HG03571 (cell line): Measurements from ENCODE around the gene TH.

Experiments used
- ATAC-seq: cut with Tn5 transposase; IDR thresholded peaks from one replicate; pipeline ENCODE4 v1.9.1; 2021; ENCODE audit not compliant: unreplicated experiment

TH gene

DNA sequence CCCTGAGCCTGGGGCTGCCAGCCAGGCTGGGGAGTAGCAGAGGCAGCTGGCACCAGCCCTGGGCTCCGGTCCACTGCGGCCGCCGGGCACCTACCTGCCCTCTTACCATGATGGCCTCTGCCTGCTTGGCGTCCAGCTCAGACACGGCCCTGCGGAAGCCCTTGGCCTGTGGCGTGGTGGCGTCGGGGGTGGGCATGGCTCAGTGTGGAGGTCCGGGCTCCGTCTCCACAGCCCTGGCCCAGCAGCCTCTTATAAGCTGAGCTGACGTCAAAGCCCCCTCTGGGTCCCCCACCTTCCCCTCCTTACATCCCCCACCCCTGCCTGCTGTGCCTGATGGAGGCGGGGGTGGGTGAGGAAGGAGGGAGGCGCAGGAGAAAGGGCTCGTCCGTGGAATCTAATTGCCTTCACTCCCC is at the start of gene TH:
TH (minus strand) TSS at position 225 of the 413 bp plus-strand sequence; CDS start at position 196, 29 bp downstream.
- ATAC-seq = no peak

DNA sequence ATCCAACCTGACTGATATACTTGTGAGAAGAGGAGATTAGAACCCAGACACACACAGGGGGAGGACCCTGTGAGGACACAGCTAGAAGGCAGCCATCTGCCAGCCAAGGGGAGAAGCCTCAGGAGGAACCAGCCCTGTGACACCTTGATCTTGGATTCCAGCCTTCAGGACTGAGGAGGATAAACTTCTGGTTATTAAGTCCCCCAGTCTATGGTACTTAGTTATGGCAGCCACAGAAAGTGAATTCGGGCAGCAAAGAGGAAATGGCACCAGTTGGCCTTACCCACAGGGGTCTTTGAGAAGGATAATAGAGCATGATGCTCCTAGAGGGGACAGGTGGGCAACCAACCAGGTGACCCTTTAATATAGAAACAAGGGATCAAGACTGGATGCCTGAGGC is 49.4 kb upstream of the TH start:
- no peak for ATAC-seq

DNA sequence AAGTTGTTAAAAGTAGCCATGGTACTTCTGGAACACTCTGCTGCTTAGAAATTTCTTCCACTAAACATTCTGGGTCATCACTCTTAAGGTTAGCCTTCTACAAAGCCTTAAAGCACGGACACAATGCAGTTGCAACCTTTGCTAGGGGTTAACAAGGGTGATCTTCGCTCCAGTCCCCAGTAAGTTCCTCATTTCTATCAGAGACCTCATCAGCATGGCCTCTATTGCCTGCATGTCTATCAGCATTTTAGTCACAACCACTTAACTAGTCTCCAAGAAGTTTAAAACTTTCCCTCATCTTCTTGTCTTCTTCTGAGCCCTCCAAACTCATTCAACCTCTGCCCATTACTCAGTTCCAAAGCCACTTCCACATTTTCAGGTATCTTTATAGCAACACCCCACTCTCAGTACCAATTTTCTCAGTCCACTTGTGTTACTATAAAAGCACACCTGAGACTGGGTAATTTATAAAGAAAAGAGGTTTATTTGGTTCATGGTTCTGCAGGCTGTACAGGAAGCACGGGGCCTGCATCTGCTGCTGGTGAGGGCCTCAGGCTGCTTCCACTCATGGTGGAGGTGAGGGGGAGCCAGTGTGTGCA is 48.7 kb upstream of the TH start:
- no peak for ATAC-seq

DNA sequence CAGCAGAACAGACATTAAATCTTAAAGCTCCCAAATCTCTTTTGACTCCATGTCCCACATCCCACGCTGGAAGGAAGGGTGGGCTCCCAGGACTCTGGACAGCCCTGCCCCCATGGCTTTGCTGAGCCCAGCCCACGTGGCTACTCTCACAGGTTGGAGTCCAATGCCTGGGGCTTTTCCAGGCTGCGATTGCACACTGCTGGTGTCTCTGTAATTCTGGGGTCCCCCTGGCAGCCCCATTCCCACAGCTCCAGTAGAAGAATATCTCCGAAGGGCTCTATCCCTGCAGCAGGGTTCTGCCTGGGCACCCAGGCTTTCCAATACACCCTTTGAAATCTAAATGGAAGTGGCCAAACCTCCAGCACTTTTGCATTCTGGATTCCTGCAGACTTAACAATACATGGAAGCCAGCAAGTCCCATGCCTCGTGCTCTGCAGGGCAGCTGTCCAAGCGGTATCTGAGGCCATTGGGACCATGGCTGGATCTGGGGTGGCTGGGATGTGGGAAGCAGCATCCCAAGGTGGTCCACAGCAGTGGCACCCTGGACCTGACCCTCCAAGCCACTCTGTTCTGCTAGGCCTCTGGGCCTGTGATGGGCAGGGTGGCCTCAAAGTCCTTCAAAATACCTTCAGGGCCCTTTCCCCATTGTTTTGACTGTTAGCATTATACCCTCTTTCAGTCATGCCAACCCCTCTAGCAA is 47.9 kb upstream of the TH start:
- ATAC-seq = no peak

DNA sequence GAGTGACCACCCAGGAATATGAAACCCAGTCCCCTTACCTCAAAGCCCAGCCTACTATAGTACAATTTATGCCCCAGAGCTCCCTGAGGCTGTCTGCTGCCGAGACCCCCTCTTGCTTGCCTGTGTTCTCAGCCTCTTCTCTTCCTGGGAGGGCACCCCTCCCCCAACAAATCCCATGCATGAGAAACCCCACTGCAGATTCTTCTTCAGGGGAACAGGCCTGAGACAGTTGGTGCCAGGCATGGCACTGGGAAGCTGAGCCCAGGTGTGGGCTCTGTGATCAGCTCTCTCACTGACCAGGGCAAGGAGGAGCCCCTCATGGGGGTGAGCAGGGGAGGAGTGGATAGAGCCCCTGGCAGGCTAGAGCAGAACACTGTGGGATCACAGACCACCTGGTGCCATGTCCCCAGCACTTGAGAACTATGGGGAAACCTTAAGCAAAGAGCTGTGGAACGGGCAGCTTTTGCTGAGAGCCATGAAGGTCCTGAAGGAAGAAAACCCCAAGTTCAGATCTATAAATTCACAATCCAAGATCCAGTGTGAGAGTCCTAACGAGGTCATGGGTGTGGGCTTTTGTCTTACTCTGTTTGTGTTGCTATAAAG is 46.5 kb upstream of the TH start:
- no peak for ATAC-seq

DNA sequence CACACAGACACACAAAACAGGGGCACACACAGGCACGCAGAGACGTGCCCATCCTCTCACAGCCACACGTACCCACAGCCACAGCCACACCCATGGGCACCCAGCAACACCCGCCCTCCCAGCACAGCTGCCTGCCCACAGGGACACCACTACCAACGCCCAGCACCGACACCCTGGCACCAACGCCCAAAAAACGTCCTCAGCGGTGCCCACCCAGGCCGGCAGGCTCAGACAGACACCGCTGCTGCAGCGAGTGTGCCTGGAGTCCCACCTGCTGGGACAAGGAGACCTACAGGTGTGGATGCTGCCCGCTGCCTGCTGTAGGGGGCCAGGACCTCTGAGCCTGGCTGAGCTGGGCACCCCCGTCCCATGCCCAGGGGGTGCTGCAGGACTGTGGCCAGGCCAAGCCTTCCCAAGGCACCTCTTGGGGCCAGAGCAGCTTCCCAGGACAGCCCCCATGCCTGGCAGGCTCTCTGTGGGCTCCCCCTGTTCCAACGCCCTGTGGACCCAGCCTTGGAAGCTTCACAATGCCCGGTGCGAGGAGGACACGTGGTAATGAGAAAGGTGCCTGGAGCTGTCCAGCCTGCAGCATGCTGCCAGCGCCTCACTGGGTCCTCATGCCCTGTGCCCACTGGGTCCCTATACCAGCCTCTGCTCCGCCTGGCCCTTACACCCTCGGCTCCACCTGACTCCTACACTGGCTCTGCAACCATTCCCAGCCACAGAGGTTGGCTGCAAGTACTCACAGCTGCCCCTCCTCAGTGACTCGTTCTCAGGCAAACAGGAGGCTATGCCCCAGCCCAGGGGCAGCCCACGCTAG is 45.8 kb upstream of the TH start:
- ATAC-seq = no peak

DNA sequence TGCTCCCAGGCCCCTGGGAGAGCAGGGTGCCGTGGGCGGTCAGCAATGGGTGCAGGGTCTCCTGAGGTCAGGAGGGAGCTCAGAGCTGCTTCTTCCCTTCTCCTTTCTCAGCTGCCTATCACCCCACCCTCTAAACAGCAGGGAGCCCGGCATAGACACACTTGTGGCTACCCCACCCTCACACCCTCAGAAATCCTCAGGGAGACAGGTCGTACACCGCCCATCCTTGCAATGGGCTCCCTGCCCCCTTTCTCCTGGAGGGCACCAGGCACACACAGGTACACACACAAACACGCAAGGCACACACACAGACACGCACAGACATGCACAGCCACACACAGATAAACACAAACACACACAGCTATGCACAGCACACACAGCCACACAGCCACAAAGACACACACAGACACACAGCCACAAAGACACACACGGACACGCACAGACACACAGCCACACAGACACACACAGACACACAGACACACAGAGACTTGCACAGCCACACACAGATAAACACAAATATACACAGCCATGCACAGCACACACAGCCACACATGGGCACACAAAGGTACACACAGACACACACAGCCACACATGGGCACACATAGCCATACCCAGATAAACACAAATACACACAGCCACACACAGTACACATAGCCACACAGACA is 44.9 kb upstream of the TH start:
- no peak for ATAC-seq

DNA sequence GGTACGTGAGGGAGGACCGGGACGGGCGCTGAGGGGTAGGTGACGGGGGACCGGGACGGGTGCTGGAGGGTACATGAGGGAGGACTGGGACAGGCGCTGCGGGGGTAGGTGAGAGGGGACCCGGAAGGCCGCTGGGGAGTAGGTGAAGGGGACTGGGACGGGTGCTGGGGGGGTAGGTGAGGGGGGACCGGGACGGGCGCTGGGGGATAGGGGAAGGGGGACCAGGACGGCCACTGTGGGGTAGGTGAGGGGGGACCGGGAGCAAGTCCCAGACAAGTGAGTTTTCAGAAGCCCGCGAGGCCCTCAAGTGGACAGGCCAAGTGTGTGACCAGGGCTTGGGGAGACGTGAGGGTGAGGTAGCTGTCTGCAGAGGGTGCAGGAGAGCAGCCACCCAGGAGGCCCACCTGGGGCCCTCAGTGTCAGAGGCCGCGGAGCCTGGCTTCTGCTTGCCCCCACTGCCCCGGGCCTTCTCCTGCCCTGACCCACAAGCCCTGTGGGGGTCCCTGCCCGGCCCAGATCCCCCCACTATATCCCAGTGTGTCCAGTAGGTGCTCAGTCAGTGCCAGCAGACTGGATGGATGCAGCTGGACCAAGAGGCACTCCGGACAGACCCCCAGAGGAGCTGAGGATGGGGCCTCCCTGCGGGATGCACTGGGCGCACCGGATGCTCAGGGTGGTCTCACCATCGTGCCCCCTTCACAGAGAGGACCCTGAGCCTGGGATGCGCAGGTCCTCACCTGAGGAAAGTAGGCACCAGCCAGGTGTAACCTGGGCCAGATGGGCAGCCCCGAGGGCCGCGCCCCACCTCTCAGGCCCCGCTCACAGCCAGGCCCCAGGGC is 44.2 kb upstream of the TH start:
- ATAC-seq = no peak

DNA sequence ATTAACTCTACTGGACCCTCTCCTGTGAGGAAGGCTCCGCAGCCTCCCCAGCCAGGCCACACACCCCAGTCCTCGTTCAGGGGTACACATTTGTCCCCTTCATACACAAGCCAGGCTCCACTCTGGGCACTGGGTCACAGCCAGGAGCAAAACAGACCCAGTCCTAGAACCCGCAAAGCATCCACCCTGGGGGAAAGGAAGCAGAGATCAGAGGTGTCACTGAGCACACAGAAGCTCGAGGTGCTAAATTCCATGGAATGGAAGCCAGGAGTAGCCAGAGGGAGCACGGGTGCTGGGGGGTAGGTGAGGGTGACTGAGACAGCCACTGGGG is 43.6 kb upstream of the TH start:
- no peak for ATAC-seq

DNA sequence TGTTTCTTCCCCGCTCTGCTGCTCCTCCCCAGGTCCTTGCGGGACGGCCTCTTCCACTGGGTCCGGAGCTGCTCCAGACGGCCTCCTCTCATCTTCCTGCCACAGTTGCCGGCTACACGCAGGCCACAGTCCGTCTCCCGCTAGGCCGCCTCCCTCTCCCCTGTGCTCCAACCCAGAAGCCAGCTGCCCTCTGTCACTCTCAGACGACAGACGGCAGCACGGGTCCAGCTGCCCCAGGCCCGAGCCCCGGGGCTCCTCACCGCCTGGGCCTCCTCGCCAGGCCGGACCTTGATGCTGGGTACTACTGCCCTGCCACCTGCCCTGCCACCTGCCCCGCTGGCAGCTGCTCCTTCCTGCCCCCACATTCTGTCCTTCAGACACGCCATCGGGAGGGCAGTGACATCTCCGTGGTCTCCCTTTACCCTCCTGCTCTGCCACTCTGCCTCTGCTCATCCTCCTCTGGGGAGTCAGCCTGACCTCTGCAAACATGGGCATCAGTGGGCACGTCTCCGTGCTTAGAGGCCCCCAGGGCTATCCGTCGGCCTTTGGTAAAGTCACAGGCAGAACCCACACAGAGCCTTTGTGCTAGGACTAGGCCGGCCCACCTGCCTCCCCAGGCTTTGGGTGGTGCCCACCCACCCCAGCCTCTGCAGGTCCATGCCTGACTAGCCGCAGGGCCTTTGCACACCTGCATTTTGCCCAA is 43.1 kb upstream of the TH start:
- no peak for ATAC-seq

DNA sequence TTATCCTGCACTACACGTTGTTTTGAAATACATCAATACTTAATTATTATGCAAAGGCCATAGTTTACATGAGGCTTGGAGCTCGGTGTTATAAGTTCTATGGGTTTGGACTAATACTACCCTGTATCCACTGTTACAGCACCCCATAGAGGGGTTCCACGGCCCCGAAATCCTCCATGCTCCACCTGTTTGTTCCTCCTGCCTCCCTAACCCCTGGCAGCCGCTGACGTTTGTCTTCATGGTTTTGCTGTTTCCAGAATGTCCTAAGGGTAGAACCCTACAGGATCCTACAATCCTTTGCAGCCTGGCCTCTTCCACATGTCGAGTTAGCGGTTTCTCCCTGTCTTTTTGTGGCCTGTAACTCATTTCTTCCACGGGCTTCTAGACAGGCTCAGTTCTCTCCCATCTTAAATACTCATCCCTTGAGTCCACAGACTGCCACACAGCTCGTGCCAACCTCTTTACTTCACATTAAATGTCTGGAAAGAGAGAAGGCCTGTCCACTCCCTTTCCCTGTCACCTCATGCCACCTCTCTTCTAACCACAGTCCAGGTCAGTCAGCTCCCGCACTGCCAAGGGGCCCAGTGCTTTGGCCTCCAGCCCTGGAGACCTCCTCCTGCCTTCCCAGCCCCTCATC is 42.4 kb upstream of the TH start:
- no peak for ATAC-seq

DNA sequence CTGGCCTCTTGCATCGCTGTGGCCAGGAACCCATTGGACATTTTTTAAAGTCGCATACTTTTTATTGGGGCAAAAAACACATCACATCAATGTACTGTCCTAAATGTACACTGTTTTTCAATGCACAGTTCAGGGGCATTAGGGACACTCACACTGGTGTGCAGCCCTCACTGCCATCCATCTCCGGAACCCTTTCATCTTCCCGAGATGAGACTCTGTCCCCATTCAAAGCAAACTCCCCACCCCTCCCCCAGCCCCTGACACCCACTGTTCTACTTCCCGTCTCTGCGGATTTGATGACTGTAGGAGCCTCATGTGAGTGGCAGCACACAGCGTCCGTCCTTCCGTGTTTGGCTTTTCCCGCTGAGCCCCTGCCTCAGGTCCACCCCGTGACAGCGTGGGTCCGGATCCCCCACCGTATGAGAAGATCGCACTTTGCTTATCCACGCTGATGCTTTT is 41.8 kb upstream of the TH start:
- no peak for ATAC-seq

DNA sequence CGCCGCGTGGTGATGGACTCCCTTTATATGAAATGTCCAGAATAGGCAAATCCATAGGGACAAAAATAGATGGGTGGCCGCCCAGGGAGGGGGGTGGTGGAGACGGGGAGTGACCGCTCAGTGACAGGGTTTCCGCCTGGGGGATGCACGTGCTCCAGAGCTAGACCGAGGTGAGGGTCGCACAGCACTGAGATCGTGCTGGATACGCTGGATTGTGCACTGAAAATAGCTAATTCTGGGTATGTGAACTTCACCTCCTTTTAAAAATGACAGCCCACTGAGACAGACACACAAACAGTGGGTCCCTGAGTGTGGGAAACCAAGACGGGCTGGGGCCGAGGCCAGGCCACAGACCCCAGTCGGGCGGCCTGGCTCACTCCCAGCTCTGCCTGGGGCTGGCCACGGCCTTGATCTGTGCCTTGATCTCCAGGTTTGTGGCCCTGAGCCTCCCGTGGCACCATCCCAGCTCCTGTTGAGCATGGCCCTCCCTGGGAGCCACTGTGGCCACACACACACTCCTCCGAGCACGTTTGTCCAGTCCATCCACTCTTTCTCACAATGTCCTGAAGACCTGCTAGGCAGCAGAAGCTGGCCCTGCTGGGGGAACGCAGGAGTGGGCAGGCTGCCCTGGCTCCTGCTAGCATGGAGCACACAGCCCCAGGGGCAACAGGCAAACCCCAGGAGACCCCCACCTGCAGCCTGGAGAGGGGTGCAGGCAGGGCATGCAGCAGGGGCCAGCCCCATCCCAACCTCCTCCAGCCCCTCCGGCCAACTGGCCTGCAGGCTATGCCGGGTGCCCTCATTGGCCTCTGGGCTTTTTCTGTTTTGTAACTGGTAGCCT is 41.0 kb upstream of the TH start:
- ATAC-seq = no peak

DNA sequence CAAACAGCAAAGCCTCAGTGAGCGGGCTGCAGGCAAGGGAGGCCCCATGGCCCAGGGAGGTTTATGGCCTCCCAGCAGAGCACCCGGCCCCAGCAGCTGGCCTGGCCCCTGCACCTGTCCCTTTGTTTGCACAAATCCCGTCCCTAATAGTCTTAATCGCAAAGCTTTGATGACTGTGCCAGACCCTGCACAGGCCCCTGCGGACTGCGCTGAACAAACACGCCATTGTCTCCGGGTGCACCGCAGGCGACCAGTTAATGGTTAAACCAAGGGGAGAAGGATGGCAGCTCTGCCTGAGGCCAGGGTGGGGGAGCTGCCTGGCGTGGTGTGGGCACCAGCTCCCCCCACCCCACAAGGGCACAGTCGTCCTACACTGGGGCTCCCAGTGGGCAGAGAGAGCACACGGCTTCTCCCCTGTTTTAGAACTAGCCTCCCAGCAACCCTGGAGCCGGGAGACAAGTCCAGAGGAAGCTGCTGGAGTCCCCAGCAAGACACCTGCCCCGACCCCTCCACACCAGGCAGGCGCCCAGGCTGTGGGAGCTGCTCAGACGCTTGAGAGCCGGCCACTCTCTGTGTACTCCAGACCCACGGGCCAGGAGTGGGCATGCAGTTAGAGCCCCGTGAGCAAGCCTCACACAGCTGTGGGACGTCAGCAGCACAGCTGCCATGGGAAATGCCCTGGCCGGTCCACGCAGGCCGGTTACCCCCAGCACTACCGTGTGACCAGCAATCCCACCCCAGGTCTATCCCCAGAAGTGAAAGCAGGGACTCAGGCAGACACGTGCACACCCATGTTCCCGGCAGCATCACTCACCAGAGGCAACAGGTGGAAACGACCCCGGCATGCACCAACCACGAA is 39.7 kb upstream of the TH start:
- ATAC-seq = no peak

DNA sequence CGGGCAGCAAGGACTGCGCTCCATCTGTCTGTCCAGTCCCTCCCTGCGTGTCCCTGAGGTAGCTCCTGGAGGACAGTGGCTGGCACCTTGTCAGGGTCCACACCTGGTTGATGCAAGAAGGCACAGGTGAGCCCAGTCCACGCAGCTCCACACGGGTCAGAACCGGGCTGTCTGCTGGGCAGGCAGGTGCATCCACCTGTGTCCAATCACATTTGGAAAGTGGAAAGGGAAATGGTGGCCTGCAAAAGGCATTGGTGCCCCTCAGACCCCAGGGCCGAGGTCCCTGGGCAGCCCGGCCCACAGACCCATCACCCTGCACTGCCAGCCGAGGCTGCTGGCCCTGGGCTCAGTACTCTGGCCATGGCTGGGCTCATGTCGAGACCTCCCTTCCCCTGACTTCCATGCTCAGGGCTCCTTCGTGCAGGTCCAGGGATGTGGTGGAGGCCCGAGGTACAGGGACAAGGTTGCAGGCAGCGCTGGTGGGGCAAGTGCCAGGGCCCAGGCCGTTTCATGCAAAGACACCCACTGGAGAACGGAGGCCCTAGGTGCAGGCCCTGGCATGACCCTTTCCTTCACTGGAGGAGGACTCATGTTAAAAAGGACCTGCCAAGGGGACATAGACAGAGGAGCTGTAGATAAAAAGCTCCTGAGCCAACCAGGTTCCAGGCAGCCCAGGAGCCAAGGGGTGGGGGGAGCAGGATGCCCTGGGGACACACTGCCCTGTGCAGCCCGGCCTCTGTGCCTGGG is 38.9 kb upstream of the TH start:
- ATAC-seq = no peak

DNA sequence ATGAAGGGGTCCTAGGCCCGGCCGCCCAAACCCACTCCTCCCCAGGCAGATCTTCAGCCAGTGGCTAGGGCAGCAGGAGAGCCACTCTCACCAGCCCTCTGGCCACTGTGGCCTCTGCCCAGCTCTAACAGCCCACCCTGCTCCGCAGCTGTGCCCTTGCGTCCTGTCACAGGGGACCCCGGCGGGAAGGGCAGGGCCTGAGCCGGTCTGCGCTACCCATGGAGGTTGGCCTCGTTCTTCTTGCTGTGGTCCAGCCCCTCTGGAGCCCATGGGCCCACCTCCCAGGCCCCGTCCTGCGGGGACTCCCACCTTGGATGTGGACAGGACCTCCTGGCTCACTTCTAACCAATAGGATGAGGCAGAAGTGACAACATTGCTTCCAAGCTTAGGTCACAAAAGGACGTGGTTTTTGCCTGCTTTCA is 38.3 kb upstream of the TH start:
- no peak for ATAC-seq

DNA sequence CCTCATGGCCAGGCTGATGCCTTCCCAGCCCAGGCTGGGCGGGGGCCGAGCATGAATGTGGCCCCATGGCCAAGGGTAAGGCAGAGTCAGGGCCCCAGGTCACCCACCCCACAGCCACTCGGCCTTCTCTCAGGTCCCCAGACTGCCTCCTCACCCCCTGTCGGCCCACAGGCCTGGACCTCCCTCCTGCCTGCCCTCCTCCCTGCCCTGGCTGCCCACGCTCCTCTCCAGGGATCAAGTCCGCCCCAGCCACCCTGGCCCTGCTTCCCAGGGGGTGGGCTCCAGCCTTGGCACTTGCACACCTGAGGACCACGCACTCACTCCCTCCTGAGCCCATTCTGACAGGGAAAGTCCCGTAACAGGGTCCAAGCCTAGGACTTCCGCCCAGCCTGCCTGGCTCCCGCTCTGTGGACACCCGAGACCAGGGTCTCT is 37.8 kb upstream of the TH start:
- ATAC-seq = no peak
